Midbrain (tissue), 1 donor: ENCODE data around the gene MEGF6.

ENCODE experiments used
- DNase-seq: peaks from one replicate; lab custom pipeline; 2025; lab: John Stamatoyannopoulos, UW

Gene MEGF6

DNA sequence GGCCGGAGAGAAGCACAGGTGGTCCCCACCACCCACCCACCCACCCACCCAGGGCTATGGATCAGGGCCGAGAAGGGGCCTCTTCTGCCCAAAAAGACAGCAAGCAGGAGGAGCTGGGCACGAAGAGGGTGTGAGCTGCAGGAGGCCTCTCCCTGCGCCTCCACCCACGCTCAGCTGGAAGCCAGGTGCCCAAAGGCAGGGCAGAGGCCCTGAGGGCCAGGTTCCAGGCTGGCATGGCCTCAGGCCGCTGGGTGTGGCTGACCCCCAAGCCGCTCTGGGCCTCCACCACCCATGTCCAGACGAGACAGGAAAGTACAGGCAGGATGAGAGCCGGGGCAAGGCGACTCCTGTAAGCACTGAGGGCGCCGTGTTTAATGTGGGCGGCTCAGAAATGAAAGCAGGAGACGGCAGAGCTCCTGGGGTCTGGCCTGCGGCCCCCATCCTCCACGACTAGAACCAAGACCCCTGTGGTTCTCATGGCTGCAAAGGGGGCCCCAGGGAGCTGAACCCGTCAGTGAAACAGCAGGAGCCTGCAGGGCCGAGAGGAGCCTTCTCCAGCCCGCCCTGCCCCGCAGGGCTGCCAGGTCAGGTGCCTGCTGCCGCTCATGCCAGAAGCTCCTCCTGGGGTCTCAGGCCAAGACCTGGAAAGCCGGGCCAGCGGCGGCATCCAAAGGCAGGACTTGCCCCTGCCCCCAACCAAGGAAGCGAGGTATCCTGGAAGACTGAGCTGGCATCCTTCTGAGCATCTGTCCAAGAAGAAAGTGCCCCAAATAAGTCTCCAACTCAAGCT lies 56.0 kb downstream of the MEGF6 start:
- no peak for DNase-seq

DNA sequence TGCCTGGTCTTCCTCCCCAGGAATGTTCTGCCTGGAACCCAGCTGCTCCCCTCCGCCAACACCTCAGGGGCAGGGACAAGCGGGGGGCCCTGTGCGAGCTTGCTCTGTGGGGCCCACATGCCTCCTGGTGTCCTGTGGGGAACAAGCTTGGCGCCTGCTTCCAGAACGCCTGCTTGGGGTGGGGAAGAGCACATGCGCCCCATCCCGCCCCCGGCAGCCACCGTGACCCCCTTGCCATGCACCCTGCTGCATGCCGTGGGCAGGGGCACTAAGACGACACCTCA lies 57.4 kb downstream of the MEGF6 start:
- no peak for DNase-seq

DNA sequence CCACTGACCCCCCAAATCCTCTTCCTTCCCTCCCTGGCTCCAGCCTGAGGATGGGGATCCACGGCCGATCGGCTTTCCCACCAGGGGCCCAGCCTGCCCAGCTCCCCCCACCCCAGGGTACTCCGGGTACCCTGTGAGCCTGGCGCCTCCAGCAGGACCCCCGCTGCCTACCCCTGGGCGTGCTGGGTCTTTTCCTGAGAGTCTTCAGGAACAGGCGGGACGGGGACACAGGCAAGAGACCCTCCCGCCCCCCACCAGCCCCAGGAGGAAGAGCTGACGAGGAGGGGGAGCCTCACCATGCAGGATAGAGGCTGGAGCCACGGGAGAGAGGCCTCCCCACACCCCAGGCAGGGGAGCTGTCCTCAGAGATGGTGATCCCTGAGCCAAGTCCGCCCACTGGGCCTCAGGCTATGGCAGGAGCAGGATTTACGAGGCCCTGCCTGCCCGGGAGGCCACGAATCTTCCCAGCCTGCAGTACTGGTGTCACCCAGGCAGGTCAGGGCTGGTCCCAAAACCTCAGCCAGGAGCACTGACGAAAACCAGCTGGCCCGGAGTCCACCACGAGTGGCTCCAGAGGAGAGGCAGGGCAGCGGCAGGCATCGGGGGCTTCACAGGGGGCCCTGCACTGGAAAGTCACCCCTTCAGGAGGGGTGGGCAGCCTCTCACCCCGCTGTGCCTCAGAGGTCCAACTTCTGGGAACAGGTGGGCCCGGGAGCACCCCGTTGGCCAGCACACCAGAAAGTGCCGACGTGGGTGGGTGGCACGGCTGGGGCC lies 58.0 kb downstream of the MEGF6 start:
- no peak for DNase-seq

DNA sequence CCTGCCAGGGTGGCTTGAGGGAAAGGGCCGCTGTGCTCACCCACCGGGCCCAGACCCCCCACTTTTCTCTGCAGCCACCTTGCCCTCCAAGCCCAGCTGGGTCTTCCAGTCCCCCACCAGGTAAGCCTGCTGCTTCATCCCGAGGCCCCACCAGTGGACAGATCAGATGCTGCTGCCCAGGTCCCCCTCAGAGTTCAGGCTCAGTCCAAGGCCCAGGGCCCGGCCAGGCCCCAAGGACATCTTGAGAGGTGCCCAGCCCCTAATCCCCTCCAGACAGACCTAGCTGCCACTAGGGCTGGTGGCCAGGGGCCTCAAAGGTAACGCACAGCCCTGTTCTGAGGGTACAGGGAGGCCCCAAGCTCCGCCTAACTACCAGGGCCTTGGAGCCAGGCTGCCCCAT lies 58.6 kb downstream of the MEGF6 start:
- DNase-seq: no peak

DNA sequence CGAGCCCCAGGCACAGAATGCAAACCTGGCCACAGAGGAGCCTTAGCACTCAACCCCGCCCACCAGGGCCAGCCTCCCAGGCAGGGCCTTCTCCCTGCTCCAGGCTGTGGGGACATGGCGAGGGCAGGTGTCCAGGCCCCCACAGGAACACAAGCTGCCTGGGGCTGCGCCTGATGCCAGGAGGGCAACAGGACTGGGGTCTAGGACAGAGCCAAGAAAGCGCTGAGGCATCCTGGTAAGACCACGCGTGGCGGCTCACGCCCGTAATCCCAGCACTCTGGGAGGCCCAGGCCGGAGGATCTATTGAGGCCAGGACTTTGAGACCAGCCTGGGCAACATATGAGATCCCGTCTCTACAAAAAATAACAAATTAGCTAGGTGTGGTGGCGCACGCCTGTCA lies 59.1 kb downstream of the MEGF6 start:
- no peak for DNase-seq

DNA sequence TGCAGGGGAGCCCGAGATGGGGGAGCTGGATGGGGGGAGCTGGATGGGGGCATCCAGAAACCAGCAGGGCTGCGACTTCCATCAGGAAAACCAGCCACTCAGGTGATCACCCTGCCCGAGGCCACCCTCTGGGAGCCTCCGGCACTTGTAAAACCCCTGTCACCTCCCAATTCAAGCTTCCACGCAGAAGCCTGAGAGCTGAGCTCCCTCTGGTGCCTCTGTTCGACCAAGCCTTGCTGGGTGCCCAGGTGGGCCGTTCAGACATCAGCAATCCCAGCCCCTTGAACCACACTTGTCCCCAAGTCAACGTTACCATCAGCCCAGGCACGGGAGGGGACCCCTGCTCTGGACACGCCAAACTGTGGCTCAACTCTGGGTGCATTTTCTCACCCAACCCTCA lies 59.6 kb downstream of the MEGF6 start:
- DNase-seq: no peak

DNA sequence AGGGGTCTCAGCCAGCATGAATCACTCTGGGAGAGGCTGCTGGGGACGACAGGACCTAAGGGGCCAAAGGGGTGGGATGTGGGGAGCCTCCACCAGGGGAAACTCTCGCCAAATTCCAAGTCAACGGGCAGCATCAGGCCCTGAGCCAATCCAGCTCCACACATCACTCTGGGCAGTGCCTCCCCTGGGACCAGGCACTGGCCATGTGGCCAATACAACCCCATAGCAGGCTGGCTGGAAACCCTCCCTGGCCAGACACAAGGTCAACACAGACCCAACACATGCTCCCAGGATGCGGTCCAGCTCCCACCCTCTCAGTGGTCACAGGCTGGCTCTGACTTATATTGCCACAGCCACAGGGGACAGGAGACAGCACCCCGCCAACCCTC lies 60.0 kb downstream of the MEGF6 start:
- no peak for DNase-seq

DNA sequence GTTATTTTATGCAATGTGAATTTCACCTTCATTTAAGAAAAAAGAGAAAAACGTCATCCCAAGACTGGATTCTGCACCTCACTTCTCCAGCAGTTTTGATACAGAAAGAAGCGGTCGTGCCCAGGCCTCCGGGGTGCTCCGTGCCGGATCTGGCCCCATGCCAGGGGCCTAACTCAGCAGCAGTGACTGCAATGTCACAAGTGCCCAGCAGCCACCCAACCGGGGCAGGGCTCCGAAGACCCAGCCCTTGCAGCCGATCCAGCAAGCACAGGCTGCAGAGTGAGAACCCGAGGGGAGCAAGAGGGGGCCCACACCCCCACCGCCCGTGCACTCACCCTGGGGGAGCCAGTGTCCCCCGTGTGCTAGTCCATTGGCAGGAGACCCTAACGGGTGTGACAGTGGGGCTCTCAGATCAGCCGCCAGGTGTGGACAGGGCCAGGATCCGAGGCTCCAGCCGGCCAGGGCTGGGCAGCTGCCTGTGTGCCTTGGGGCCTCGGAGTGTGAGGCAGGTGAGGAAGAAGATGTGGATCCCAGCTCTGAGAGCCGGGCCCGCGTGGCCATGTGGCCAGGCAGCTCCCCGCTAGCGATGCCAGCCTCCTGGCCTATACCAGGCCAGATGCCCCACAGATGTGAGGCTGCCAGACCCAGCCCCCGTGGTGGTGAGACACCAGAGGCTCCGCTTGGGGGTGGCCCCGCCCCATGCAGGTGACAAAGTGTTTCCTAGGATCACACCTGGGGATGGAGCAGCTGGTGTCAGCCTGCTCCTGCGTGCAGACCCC lies 60.6 kb downstream of the MEGF6 start:
- DNase-seq: no peak

DNA sequence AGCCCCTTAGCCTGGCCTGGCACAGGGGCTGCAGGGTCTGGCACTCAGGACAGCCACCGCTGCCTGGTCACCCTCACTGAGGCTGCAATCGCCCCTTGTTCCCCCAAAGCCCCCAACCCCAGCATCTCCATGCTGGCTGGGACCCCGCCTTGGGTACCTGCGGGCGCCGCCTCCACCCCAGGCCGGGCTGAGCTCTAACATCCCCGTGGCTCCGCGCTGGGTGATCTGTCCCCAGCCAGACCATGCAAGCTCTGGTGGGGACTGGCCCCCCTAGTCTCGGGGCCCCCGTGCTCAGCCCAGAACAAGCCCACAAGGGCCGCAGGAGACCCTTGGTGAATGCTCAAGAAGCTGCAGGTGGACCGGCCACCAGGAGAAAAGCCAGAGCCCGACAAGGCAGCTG lies 62.4 kb downstream of the MEGF6 start:
- DNase-seq: no peak

DNA sequence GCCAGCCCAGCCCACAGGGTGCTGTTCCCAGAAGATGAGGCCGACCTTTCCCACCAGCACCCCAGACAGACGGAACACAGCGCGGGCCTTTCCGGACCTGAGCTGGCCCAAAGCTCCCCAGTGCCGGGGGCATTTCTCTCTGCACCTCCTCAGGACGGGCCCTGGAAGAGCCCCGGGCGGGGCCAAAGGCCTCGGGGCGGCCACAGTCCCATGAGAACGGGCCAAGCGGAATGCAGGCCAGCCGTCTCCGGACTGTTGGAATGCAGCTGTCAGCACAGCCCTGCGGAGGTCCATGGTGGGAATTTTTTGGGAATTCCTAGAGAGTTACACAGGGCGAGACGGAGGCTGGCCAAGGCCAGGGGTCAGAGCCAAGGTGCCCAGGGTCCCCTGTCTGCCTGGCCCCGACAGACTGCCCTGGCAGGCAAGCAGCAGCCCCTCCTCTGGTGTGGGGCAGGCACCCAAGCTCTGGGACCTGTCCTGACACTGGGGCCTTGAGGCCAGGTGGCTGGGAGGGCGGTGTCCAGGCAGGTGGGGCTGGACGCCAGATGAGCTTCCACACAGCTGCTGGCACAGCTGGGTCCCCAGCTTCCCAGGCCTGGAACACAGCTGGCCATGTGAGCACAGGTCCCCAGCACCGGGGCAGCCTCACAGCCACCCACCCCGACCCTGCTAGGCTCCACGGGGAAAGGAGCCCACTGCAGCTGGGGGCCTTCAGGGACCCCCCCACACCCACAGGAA lies 63.0 kb downstream of the MEGF6 start:
- DNase-seq: no peak

DNA sequence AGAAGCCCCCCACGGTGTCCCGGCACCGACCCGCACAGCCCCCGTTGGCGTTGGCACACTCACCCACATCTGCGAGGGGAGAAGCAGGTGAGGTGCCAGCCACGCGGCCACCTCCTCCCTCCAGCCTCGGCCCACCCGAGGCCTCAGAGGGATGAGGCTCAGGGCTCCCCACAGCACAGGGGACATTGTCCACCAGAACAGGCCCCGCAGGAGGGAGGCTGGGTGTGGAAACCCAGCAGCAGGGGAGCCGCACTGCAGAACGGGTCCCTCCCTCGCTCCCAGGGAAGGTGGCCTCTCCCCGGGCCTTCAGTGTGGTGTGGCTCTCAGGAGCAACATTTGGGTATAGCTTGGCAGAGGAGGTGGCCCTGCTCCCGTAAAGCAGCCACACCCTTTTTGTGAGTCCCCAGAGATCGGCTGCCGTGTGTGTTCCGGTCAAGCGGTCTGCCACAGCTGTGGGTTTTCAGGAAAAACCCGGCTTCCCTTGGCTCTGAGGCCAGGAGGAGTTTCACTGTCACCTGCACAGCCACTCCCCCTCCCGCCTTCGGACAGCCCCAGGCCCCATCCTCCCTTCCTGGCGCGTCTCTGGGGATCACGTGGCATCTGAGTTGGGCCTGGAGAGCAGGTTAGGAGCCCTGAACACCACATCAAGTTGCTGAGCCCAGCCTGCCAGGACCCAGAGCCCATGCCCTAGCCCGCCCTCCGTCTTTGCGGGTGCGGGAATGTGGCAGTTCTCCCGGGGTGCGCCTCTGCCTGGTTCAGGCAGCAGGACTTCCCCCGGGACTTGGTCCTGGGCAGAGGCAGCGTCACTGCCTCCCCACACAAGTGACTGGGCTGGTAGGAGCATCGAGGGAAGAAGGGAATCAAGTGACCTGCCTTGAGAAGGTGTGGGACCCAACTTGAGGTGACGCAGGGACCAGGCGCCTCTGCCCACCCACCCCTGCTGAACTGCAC lies 64.0 kb downstream of the MEGF6 start:
- no peak for DNase-seq

DNA sequence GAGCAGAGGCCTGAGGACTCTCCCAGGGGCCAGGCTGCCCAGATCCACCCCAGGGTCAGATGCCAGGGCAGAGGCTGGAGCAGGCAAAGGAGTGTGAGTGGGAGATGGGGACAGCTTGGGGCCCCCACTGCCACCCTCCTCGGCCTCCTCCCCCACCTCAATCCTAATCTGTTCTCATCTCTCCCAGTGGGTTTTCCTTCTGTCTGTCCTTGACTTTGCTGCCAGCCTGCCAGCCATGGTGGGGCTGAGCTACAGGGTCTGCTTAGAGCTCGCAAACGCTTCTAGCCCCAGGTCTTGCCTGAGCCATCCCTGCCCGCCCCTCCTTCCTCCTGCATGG lies 65.3 kb downstream of the MEGF6 start:
- no peak for DNase-seq

DNA sequence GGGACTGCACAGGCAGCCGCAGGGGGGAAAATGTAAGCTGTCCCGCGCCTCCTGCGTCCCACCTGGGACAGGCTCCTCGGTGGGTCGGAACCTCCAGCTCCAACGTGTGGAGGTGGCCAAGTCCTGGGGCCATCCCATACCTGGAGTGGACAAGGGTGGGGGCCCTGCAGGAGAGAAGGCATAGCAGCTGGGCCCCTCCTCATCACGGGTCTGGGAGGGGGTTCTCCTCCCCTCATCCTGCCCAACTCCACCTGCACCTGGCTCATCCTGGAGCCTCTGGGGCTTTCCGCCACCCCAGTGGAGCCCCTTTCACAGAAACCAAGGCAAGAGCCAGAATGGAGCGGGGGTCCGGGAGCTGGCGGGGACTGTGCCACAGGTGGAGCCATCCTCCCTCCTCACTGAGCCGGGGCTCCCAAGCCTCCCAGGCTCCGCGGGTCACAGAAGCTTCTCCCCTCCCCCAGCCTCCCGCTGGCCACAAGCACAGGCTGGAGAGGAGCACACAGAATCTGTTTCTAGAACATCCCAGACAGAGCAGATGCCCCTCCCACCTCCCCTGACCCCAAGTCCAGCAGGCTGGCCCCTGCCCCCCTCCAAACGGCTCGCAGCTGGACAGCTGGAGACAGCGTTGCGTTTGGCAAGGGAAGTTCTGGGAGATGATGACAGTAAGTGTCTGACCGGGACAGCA lies 65.8 kb downstream of the MEGF6 start:
- no peak for DNase-seq

DNA sequence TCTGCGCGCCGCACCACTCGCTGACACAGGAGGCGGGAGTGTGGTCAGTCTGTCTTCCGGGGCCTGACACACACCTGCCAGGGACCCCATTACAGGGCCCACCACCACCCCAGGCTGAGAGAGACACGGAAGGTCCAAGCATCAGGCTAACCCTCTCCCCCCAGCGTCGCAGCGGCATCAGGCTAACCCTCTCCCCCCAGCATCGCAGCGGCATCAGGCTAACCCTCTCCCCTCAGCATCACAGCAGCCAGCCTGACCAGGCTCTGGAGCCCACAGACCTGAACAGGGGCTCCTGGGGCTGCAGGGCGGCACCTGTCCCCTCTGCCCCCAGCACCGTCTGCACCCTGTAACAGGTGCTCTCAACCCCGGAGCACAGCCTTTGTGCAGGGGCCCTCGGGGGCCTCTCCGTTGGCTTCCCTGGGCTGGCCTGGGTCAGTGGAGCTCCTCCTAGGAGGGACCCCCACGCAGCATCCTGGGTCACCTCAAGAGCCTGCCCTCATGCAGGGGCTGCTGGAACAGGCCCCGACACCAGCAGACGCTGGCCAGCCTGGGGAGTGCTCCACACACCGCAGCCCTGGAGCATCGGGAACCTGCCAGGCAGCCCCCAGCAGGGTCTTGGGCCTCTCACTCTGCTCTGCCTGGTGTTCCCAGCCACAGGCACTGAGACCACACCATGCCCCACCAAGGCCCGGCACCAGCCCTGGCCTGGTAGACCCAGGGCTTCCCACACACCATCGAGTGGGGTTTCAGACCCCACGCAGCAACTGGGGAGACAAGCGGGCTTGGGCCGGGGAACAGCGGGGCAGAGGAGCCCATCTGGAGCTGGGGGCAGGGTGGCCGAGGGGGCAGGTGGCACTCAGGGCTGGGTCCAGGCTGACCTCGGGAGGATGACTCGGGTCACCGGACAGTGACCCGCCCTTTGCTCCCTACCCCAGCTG lies 67.0 kb downstream of the MEGF6 start:
- no peak for DNase-seq

DNA sequence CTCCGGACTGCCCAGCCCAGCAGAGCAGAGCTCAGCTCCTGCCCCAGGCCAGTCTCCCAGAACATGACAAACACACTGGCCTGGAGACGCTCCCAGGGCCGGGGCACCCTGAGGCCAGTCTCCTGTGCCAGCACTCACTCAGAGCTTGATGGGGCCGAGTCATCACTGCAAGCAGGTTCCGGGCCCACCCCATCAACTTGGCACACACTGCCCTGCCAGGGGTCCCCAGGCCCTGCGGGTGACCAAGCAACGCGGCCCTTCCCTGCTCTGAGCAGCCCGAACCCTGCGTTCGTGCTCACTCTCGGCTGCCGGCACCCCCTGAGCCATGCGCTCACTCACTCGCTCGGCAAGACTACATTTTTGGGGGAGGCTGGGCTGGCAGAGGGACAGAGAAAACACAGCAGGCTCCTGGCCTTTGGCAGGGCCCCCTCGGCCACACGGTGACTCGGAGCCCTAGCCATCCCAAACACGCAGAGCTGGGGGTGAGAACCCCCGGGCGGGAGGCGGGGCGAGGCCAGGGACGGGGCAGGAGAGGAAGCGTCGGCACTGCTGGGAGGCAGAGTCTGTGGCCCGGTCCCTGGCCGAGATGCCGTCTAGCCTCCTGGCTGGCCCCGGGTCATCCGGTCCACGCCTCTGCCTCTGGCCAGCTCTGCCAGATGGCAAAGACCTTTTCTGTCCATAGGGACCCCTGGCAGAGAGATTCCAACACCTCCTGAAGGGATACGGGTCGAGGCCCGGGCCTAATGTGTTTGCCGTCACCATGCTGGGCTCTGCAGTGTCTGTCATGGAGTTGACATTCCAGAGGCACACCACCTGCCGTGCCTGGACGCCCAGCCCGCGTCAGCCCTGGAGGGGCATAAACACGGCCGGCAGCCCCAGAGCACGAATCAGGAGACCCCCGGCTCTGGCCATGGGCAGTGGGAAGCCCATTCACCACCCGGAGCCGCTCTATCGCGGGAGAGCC lies 68.0 kb downstream of the MEGF6 start:
- peak; percentile 5 for DNase-seq

DNA sequence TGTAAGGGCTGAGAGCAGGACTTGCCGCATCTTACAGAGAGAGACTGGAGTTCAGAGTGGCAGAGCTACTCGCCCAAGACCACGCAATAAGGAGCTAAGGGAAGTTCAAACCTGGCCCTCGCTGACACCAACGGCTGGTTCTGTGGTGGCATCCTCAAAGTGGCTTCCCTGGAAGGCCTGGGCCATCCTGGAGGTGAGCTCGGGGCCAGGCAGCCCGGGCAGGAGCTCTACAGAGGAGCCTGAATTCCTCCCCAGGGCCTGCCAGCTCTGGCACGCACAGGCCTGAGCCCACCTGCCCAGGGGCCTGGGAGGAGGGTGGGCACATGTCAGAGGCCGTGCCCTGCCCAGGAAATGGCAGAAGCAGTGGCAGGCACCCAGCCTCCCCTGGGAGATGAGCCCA lies 68.6 kb downstream of the MEGF6 start:
- DNase-seq: no peak

DNA sequence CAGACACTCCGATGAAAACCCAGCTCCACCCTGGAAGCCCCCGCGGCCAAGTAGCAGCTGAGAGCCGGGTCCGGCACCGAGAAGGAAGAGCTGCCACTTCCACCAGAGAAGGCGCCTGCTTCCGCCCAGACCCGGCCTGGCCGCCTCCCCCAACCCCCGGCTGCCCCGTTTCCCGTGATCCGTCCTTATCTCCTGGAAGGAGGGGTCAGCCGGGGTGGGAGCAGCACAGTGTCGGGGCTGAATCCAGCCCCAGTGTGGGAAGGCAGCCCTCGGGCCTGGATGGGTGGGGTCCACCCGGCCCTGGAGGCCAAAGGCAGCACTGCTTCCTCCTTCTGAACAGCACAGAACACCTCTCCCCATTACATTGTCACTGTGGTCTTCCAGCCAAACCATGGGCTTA lies 69.4 kb downstream of the MEGF6 start:
- no peak for DNase-seq

DNA sequence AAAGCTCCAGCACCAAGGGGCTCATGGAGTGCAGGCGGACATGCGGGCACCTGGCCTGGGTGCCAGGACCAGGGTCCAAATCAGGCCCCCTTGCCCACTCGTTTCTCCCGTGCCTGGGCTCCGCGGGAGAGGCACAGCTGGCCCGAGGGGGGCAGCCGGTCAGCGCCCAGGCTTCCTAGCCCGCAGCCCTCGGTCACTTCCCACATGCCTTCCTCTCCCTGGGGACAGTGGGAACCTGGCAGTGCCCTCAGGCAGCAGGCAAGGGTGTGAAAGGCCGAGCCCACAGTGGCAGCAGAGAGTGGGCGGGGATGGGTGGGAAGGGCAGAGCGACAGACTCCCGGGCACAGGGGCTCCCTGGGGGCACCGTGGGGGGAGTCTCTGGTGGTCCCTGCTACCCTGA lies 69.8 kb downstream of the MEGF6 start:
- DNase-seq: no peak
